Glutamatergic neuron (in vitro differentiated cells): Measurements from ENCODE around the gene TRIM17. TPM values are rescaled to one million over a fixed set of nuclear protein-coding genes. Genes with fewer than 3 reads are reported as not detected.

ENCODE experiments used
- DNase-seq: peaks from one replicate; pipeline ENCODE4 v3.0.0; 2022
- H3K27ac Mint-ChIP-seq: one replicate; pipeline ENCODE4 v1.8.0; 2020; ENCODE audit warnings: mild to moderate bottlenecking, mixed read lengths, inconsistent platforms; ENCODE audit not compliant: unreplicated experiment
- H3K27me3 Mint-ChIP-seq: one replicate; pipeline ENCODE4 v1.8.0; 2020; ENCODE audit warnings: mild to moderate bottlenecking, moderate library complexity, mixed read lengths, inconsistent platforms; ENCODE audit not compliant: unreplicated experiment
- H3K36me3 Mint-ChIP-seq: one replicate; pipeline ENCODE4 v1.8.0; 2020; ENCODE audit warnings: mild to moderate bottlenecking, mixed read lengths, inconsistent platforms; ENCODE audit not compliant: unreplicated experiment
- H3K4me1 Mint-ChIP-seq: one replicate; pipeline ENCODE4 v1.8.0; 2020; ENCODE audit warnings: mild to moderate bottlenecking, low read depth, mixed read lengths, inconsistent platforms; ENCODE audit not compliant: unreplicated experiment
- H3K4me3 Mint-ChIP-seq: one replicate; pipeline ENCODE4 v1.8.0; 2020; ENCODE audit warnings: mild to moderate bottlenecking, mixed read lengths, inconsistent platforms; ENCODE audit not compliant: unreplicated experiment
- H3K9me3 Mint-ChIP-seq: one replicate; pipeline ENCODE4 v1.8.0; 2020; ENCODE audit warnings: mild to moderate bottlenecking, moderate library complexity, mixed read lengths, inconsistent platforms; ENCODE audit not compliant: unreplicated experiment
- CTCF ChIP-seq: fragments of 200-600 bp; sonication (generic); IDR thresholded peaks from one replicate; pipeline ENCODE4 v1.5.0; 2021; ENCODE audit not compliant: partially characterized antibody, unreplicated experiment
- total RNA-seq: library from RNA; stranded (reverse); fragmentation: NEBNext Ultra II Directional; extraction: Animal tissue kit (Norgen Biotek cat#: 25700); gene quantifications from one replicate; pipeline ENCODE4 v1.2.1, GENCODE V29; 2021; ENCODE audit not compliant: unreplicated experiment

The TRIM17 gene
- total RNA-seq, 1 donor from 2014 or later: not detected

GRCh38 chr1:228430243-228430642, 13.6 kb upstream of the TRIM17 start:
- H3K4me3 Mint-ChIP-seq: no peak overlapping the region
- H3K9me3 Mint-ChIP-seq: no peaks in the 10 kb centered on the region
- TF ChIP-seq CTCF: no peak
- no peaks in the 10 kb centered on the region for H3K4me1 Mint-ChIP-seq
- H3K27me3 Mint-ChIP-seq: peaks cover 9% of the 10 kb centered on the region
- H3K27ac Mint-ChIP-seq: no peak overlapping the region
- H3K36me3 Mint-ChIP-seq: no peaks in the 10 kb centered on the region
- no peak for DNase-seq

GRCh38 chr1:228429698-228430097, 13.0 kb upstream of the TRIM17 start:
- H3K4me1 Mint-ChIP-seq: no peaks in the 10 kb centered on the region
- H3K27ac Mint-ChIP-seq: no peak overlapping the region
- peaks cover 6% of the 10 kb centered on the region for H3K27me3 Mint-ChIP-seq
- DNase-seq: no peak
- no peak overlapping the region for H3K4me3 Mint-ChIP-seq
- no peak for TF ChIP-seq CTCF
- no peaks in the 10 kb centered on the region for H3K9me3 Mint-ChIP-seq
- H3K36me3 Mint-ChIP-seq: no peaks in the 10 kb centered on the region

- no peak for TF ChIP-seq CTCF
- Mint-ChIP-seq H3K4me3 (no peak overlapping the region), H3K27me3 (peaks cover 6% of the 10 kb centered on the region), H3K27ac (no peak overlapping the region), H3K4me1 (no peaks in the 10 kb centered on the region), H3K36me3 (no peaks in the 10 kb centered on the region), H3K9me3 (no peaks in the 10 kb centered on the region)
- DNase-seq: no peak
These were observed 12.3 kb upstream of the TRIM17 start for GRCh38 chr1:228429007-228429406.

DNA sequence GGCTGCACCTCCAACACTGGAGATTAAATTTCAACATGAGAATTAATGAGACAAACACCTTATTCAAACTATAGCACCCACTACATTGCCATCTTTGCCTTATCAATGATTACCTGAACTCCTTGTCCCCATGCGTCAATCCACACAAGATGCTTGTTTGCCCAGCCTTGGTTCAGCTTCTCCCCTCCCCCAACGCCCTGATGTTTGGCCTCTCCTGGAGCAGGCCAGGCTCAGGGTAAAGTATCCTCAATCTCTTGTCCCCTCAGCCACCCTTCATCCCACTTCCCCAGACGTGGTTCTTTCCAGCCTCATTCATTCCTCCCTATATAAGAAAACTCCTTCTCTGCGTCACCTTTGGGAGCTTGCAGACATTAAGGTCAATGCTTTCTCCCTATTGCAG, 11.8 kb upstream of the TRIM17 start:
- Mint-ChIP-seq H3K9me3 (no peaks in the 10 kb centered on the region), H3K4me1 (no peaks in the 10 kb centered on the region), H3K36me3 (no peaks in the 10 kb centered on the region), H3K27ac (no peak overlapping the region), H3K4me3 (no peak overlapping the region), H3K27me3 (peaks cover 6% of the 10 kb centered on the region)
- no peak for TF ChIP-seq CTCF
- no peak for DNase-seq

DNA sequence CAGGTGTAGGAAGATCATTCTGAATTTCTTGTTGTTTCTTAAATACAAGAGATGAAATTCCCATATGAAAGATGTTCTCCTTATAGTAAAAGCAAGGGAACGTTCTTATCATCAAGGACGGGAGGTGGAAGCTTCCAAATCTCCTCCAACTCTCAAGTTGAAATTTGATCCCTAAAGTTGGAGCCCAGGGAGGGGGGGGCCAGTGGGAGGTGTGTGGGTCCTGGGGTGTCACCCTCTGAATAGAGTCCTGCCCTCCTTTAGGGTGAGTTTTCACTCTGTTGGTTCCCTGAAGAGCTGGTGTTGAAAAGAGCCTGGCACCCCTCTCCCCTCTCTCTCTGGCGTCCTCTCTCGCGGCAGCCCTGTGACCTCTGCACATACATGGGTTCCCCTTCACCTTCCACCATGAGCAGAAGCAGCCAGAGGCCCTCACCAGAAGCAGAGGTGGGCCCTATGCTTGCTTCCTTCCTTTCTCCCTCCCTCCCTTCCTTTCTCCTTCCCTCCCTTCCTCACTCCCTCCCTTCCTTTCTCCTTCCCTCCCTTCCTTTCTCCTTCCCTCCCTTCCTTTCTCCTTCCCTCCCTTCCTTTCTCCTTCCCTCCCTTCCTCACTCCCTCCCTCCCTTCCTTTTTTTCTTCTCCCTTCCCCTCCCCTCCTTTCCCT, 10.0 kb upstream of the TRIM17 start:
- Mint-ChIP-seq H3K36me3 (peaks cover under 1% of the 10 kb centered on the region), H3K27me3 (peaks cover 6% of the 10 kb centered on the region), H3K4me3 (no peak overlapping the region), H3K27ac (no peak overlapping the region), H3K4me1 (no peaks in the 10 kb centered on the region), H3K9me3 (no peaks in the 10 kb centered on the region)
- no peak for TF ChIP-seq CTCF
- no peak for DNase-seq
